ENCODE results near the gene KIRREL3.

KIRREL3 gene

GRCh38 chr11:126662035-126662790 is 338.4 kb downstream of the KIRREL3 start:
- in situ Hi-C loops (cut with HindIII; ENCODE audit: low sequenced_read_pairs), result no loop called here
- H3K4me3 ChIP-seq (ENCODE audit: low read depth, low read length), result no peak overlapping the region
- TF ChIP-seq CTCF (IDR thresholded peaks at IDR 0.05; ENCODE audit: low read depth, low read length), result no peak
- DNase-seq (ENCODE audit: low read depth, low spot score), result no peak

GRCh38 chr11:126660761-126661425 is 339.7 kb downstream of the KIRREL3 start:
- DNase-seq (ENCODE audit: low read depth, low spot score), result no peak
- in situ Hi-C loops (cut with HindIII; ENCODE audit: low sequenced_read_pairs), result no loop called here
- TF ChIP-seq CTCF (IDR thresholded peaks at IDR 0.05; ENCODE audit: low read depth, low read length), result no peak
- H3K4me3 ChIP-seq (ENCODE audit: low read depth, low read length), result no peak overlapping the region

GRCh38 chr11:126660321-126660720 is 340.2 kb downstream of the KIRREL3 start:
- DNase-seq (ENCODE audit: low read depth, low spot score), result no peak
- H3K4me3 ChIP-seq (ENCODE audit: low read depth, low read length), result no peak overlapping the region
- in situ Hi-C loops (cut with HindIII; ENCODE audit: low sequenced_read_pairs), result no loop called here
- TF ChIP-seq CTCF (IDR thresholded peaks at IDR 0.05; ENCODE audit: low read depth, low read length), result no peak

GRCh38 chr11:126658306-126659056 is 342.1 kb downstream of the KIRREL3 start:
- no peak overlapping the region for H3K4me3 ChIP-seq (ENCODE audit: low read depth, low read length)
- no peak for TF ChIP-seq CTCF (IDR thresholded peaks at IDR 0.05; ENCODE audit: low read depth, low read length)
- no peak for DNase-seq (ENCODE audit: low read depth, low spot score)
- in situ Hi-C loops (cut with HindIII; ENCODE audit: low sequenced_read_pairs), result no loop called here

GRCh38 chr11:126655807-126656128 is 344.8 kb downstream of the KIRREL3 start:
- peak; percentile 15 for DNase-seq (ENCODE audit: low read depth, low spot score)
- H3K4me3 ChIP-seq (ENCODE audit: low read depth, low read length), result no peak overlapping the region
- in situ Hi-C loops (cut with HindIII; ENCODE audit: low sequenced_read_pairs), result no loop called here
- no peak for TF ChIP-seq CTCF (IDR thresholded peaks at IDR 0.05; ENCODE audit: low read depth, low read length)

- H3K4me3 ChIP-seq (ENCODE audit: low read depth, low read length), result no peak overlapping the region
- in situ Hi-C loops (cut with HindIII; ENCODE audit: low sequenced_read_pairs), result no loop called here
- DNase-seq (ENCODE audit: low read depth, low spot score), result no peak
- TF ChIP-seq CTCF (IDR thresholded peaks at IDR 0.05; ENCODE audit: low read depth, low read length), result no peak
These were observed 345.4 kb downstream of the KIRREL3 start for GRCh38 chr11:126654886-126655806.

Data from astrocyte of the spinal cord (primary cell).